Smooth muscle cell (in vitro differentiated cells): Measurements from ENCODE around the gene CACNA1S. TPM values are rescaled to one million over a fixed set of nuclear protein-coding genes. Genes with fewer than 3 reads are reported as not detected.

Experiments used
- DNase-seq: peaks from one replicate; lab custom pipeline; 2025; ENCODE audit not compliant: unreplicated experiment; lab: John Stamatoyannopoulos, UW
- H2AFZ ChIP-seq: fragments of 200-600 bp; sonication (generic); 2 replicates; pipeline ENCODE4 v1.6.0; 2016; ENCODE audit warnings: antibody characterized with exemption, low read depth, mild to moderate bottlenecking
- H3F3A ChIP-seq: fragments of 200-600 bp; sonication (generic); 2 replicates; pipeline ENCODE4 v1.6.0; 2017; ENCODE audit warnings: antibody characterized with exemption, low read depth
- H3K27ac ChIP-seq: fragments of 200-600 bp; sonication (generic); 2 replicates; pipeline ENCODE4 v1.5.1; 2016; ENCODE audit warnings: low read depth, mild to moderate bottlenecking
- H3K27me3 ChIP-seq: fragments of 200-600 bp; sonication (generic); 2 replicates; pipeline ENCODE4 v1.6.1; 2016; ENCODE audit warnings: low read depth, mild to moderate bottlenecking
- H3K36me3 ChIP-seq: fragments of 200-600 bp; sonication (generic); 2 replicates; pipeline ENCODE4 v1.5.1; 2016; ENCODE audit warnings: low read depth
- H3K4me1 ChIP-seq: fragments of 200-600 bp; sonication (generic); 2 replicates; pipeline ENCODE4 v1.5.1; 2016; ENCODE audit warnings: low read depth
- H3K4me2 ChIP-seq: fragments of 200-600 bp; sonication (generic); 2 replicates; pipeline ENCODE4 v1.6.0; 2016; ENCODE audit warnings: mild to moderate bottlenecking
- H3K4me3 ChIP-seq: fragments of 200-600 bp; sonication (generic); 2 replicates; pipeline ENCODE4 v1.5.1; 2016; ENCODE audit warnings: mild to moderate bottlenecking
- H3K79me2 ChIP-seq: fragments of 200-600 bp; sonication (generic); 2 replicates; pipeline ENCODE4 v1.6.0; 2016; ENCODE audit warnings: low read depth, mild to moderate bottlenecking
- H3K9ac ChIP-seq: fragments of 200-600 bp; sonication (generic); 2 replicates; pipeline ENCODE4 v1.6.0; 2016; ENCODE audit warnings: low read depth
- H3K9me3 ChIP-seq: fragments of 200-600 bp; sonication (generic); replicated peaks from 2 replicates; pipeline ENCODE4 v1.5.1; 2016; ENCODE audit warnings: low read depth
- H4K20me1 ChIP-seq: fragments of 200-600 bp; sonication (generic); 2 replicates; pipeline ENCODE4 v1.6.0; 2016; ENCODE audit warnings: low read depth
- CTCF ChIP-seq: fragments of 200-600 bp; sonication (generic); IDR thresholded peaks from 2 replicates; pipeline ENCODE4 v1.5.1; 2017; ENCODE audit warnings: borderline replicate concordance, mild to moderate bottlenecking, antibody characterized with exemption; ENCODE audit not compliant: insufficient read depth, poor library complexity, severe bottlenecking
- WGBS: methylation state at CpG from one replicate; pipeline ENCODE4 v1.1.7; 2016; ENCODE audit warnings: low lambda C conversion rate; 5-methylcytosine and 5-hydroxymethylcytosine counted together
- polyA plus RNA-seq: library from polyadenylated mRNA; unstranded; fragments of >200 nt; fragmentation: Nextera tagmentation; extraction: Ambion mirVana; gene quantifications from 2 replicates; pipeline ENCODE4 v1.2.1, GENCODE V29; 2016
- total RNA-seq: library from RNA; depleted of rRNA; stranded (reverse); fragments of >200 nt; gene quantifications from 2 replicates; pipeline ENCODE4 v1.2.3, GENCODE V29; 2014

CACNA1S gene
- total and polyA plus RNA-seq, 2 experiments from 2014 or later, result not detected

GRCh38 chr1:201145816-201146215, 33.6 kb upstream of the CACNA1S start:
- DNase-seq, result no peak
- 97% methylated on average over 7 of the region's 7 CpGs for WGBS
- H2AFZ ChIP-seq, result no peak overlapping the region
- peaks cover under 1% of the 10 kb centered on the region for H3K4me1 ChIP-seq
- no peaks in the 10 kb centered on the region for H3K79me2 ChIP-seq
- no peak for TF ChIP-seq CTCF
- peaks cover 14% of the 10 kb centered on the region for H3K36me3 ChIP-seq
- no peaks in the 10 kb centered on the region for H3K27me3 ChIP-seq
- H3K27ac ChIP-seq, result no peak overlapping the region
- peaks cover 51% of the 10 kb centered on the region for H4K20me1 ChIP-seq
- no peak overlapping the region for H3K4me2 ChIP-seq
- H3F3A ChIP-seq, result no peaks in the 10 kb centered on the region
- H3K4me3 ChIP-seq, result no peak overlapping the region
- H3K9ac ChIP-seq, result no peak overlapping the region
- H3K9me3 ChIP-seq, result no peaks in the 10 kb centered on the region

GRCh38 chr1:201145132-201145531, 32.9 kb upstream of the CACNA1S start:
- Histone ChIP-seq H3K9me3 (no peaks in the 10 kb centered on the region), H3K79me2 (no peaks in the 10 kb centered on the region), H3K9ac (no peak overlapping the region), H3K36me3 (peaks cover 8% of the 10 kb centered on the region), H3K4me3 (no peak overlapping the region), H2AFZ (no peak overlapping the region), H3F3A (no peaks in the 10 kb centered on the region), H4K20me1 (peaks cover 50% of the 10 kb centered on the region), H3K4me1 (peaks cover 5% of the 10 kb centered on the region), H3K27ac (no peak overlapping the region), H3K4me2 (no peak overlapping the region), H3K27me3 (no peaks in the 10 kb centered on the region)
- no peak for TF ChIP-seq CTCF
- WGBS, result 98% methylated on average over 3 of the region's 3 CpGs
- no peak for DNase-seq

GRCh38 chr1:201144701-201145100, 32.5 kb upstream of the CACNA1S start:
- Histone ChIP-seq H3K36me3 (peaks cover 4% of the 10 kb centered on the region), H4K20me1 (peaks cover 46% of the 10 kb centered on the region), H3K9ac (no peak overlapping the region), H3K4me1 (peaks cover 8% of the 10 kb centered on the region), H2AFZ (no peak overlapping the region), H3K4me2 (no peak overlapping the region), H3K27me3 (no peaks in the 10 kb centered on the region), H3F3A (no peaks in the 10 kb centered on the region), H3K4me3 (no peak overlapping the region), H3K27ac (no peak overlapping the region), H3K9me3 (no peaks in the 10 kb centered on the region), H3K79me2 (no peaks in the 10 kb centered on the region)
- WGBS, result 86% methylated on average over 5 of the region's 5 CpGs
- no peak for TF ChIP-seq CTCF
- no peak for DNase-seq
